ENCODE results near the gene TBC1D22A. TPM values are rescaled to one million over a fixed set of nuclear protein-coding genes. Genes with fewer than 3 reads are reported as not detected.

Gene TBC1D22A
- total and polyA plus RNA-seq, 2 experiments from 2014 or later, result 9.6 to 13.3 TPM

DNA sequence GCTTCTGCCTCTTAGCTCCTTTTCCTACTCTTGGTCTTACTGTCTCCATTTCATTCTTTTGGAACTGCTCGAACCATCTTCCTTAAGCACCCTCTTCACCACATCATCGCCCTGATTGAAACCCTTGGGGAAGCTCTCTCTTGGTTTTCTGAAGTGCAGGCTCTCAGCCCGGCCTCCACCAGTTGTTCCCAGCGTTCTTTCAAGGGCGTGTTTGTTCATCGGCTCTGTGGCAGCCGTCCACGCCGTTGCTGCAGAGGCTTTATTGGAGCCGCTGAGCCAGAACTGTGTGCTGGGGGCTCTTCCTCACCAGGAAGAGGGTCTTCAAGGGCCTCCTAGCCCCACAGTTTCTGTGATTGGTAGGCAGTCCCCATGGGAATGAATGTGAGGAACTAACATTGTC is 214.1 kb downstream of the TBC1D22A start (continued):
- TF ChIP-seq, protein P1, sequence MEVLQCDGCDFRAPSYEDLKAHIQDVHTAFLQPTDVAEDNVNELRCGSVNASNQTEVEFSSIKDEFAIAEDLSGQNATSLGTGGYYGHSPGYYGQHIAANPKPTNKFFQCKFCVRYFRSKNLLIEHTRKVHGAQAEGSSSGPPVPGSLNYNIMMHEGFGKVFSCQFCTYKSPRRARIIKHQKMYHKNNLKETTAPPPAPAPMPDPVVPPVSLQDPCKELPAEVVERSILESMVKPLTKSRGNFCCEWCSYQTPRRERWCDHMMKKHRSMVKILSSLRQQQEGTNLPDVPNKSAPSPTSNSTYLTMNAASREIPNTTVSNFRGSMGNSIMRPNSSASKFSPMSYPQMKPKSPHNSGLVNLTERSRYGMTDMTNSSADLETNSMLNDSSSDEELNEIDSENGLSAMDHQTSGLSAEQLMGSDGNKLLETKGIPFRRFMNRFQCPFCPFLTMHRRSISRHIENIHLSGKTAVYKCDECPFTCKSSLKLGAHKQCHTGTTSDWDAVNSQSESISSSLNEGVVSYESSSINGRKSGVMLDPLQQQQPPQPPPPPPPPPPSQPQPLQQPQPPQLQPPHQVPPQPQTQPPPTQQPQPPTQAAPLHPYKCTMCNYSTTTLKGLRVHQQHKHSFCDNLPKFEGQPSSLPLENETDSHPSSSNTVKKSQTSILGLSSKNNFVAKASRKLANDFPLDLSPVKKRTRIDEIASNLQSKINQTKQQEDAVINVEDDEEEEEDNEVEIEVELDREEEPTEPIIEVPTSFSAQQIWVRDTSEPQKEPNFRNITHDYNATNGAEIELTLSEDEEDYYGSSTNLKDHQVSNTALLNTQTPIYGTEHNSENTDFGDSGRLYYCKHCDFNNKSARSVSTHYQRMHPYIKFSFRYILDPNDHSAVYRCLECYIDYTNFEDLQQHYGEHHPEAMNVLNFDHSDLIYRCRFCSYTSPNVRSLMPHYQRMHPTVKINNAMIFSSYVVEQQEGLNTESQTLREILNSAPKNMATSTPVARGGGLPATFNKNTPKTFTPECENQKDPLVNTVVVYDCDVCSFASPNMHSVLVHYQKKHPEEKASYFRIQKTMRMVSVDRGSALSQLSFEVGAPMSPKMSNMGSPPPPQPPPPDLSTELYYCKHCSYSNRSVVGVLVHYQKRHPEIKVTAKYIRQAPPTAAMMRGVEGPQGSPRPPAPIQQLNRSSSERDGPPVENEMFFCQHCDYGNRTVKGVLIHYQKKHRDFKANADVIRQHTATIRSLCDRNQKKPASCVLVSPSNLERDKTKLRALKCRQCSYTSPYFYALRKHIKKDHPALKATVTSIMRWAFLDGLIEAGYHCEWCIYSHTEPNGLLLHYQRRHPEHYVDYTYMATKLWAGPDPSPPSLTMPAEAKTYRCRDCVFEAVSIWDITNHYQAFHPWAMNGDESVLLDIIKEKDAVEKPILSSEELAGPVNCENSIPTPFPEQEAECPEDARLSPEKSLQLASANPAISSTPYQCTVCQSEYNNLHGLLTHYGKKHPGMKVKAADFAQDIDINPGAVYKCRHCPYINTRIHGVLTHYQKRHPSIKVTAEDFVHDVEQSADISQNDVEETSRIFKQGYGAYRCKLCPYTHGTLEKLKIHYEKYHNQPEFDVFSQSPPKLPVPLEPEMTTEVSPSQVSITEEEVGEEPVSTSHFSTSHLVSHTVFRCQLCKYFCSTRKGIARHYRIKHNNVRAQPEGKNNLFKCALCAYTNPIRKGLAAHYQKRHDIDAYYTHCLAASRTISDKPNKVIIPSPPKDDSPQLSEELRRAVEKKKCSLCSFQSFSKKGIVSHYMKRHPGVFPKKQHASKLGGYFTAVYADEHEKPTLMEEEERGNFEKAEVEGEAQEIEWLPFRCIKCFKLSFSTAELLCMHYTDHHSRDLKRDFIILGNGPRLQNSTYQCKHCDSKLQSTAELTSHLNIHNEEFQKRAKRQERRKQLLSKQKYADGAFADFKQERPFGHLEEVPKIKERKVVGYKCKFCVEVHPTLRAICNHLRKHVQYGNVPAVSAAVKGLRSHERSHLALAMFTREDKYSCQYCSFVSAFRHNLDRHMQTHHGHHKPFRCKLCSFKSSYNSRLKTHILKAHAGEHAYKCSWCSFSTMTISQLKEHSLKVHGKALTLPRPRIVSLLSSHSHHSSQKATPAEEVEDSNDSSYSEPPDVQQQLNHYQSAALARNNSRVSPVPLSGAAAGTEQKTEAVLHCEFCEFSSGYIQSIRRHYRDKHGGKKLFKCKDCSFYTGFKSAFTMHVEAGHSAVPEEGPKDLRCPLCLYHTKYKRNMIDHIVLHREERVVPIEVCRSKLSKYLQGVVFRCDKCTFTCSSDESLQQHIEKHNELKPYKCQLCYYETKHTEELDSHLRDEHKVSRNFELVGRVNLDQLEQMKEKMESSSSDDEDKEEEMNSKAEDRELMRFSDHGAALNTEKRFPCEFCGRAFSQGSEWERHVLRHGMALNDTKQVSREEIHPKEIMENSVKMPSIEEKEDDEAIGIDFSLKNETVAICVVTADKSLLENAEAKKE (CRISPR knock-in tag; IDR thresholded peaks at IDR 0.05), result no peak
- TF ChIP-seq JUNB (IDR thresholded peaks at IDR 0.05; ENCODE audit: unreplicated experiment) (no peak), NANOG (IDR thresholded peaks at IDR 0.05; ENCODE audit: borderline replicate concordance) (no peak)
- TF ChIP-seq, protein P2, sequence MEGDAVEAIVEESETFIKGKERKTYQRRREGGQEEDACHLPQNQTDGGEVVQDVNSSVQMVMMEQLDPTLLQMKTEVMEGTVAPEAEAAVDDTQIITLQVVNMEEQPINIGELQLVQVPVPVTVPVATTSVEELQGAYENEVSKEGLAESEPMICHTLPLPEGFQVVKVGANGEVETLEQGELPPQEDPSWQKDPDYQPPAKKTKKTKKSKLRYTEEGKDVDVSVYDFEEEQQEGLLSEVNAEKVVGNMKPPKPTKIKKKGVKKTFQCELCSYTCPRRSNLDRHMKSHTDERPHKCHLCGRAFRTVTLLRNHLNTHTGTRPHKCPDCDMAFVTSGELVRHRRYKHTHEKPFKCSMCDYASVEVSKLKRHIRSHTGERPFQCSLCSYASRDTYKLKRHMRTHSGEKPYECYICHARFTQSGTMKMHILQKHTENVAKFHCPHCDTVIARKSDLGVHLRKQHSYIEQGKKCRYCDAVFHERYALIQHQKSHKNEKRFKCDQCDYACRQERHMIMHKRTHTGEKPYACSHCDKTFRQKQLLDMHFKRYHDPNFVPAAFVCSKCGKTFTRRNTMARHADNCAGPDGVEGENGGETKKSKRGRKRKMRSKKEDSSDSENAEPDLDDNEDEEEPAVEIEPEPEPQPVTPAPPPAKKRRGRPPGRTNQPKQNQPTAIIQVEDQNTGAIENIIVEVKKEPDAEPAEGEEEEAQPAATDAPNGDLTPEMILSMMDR (conservative IDR thresholded peaks at IDR 0.05; ENCODE audit: low read depth in 2 of 2), result no peak

DNA sequence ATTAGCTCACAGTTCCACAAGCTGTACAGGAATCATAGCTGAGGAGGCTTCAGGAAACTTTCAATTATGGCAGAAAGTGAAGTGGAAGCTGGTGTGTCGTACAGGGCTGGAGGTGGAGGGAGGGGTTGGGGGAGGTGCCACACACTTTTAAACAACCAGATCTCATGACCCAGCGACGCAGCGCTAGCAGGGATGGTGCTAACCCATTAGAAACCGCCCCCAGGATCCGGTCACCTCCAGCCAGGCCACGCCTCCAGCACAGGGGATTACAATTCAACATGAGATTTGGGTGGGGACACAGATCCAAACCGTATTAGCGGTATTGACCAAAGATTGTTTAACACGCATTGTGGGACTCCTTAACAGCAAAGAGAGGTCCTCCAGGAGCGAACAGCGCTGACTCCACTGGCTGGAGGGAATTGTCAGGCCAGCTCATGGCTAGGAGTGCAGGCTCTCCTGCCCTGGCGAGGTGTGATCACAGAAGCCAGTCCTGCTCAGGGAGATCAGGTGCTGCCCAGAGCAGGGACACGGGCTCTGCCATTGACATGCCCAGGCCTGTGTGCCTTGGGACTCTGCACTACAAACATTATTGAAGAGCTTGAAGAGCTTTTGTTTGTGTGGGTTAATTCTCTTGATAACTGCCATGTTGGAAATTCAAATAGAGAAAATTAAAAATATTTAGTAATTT is 215.3 kb downstream of the TBC1D22A start:
- no peaks in the 10 kb centered on the region for H3K27me3 ChIP-seq (ENCODE audit: insufficient read depth)
- no peaks in the 10 kb centered on the region for H3K9me2 ChIP-seq (ENCODE audit: insufficient read depth)
- Mint-ChIP-seq H3K27me3 (ENCODE audit: insufficient read depth, low read depth, poor library complexity) (peaks cover 3% of the 10 kb centered on the region), H3K9me3 (no peaks in the 10 kb centered on the region), H3K36me3 (ENCODE audit: low read depth) (peaks cover 4% of the 10 kb centered on the region; the same call in 1 of the 3 replicates), H3K4me3 (no peak overlapping the region), H3K27ac (no peak overlapping the region), H3K4me1 (peaks cover 5% of the 10 kb centered on the region; the same call in 2 of the 3 replicates)
- no peaks in the 10 kb centered on the region for H3K36me3 ChIP-seq (ENCODE audit: insufficient read depth)
- H3K4me2 ChIP-seq, result no peak overlapping the region
- ATAC-seq, result peak; percentile 65
- H3K4me3 ChIP-seq, result no peak overlapping the region
- H4K20me1 ChIP-seq (replicated peaks; ENCODE audit: insufficient read depth), result no peaks in the 10 kb centered on the region
- no peak for DNase-seq (ENCODE audit: low spot score)
- H3K27ac ChIP-seq (ENCODE audit: low read depth), result no peak overlapping the region
- H3K4me1 ChIP-seq (ENCODE audit: insufficient read depth), result no peaks in the 10 kb centered on the region
- no peak overlapping the region for H2AFZ ChIP-seq
- H3K79me2 ChIP-seq (replicated peaks; ENCODE audit: insufficient read depth), result no peaks in the 10 kb centered on the region
- H3F3A ChIP-seq (replicated peaks; ENCODE audit: low read depth), result no peaks in the 10 kb centered on the region
- TF ChIP-seq STAT1 (IDR thresholded peaks at IDR 0.05; ENCODE audit: unreplicated experiment) (no peak), POLR2AphosphoS5 (IDR thresholded peaks at IDR 0.05; ENCODE audit: low read depth) (no peak), NANOG (IDR thresholded peaks at IDR 0.05; ENCODE audit: borderline replicate concordance) (no peak), ZNF114 (CRISPR knock-in tag; IDR thresholded peaks at IDR 0.05) (no peak), JUNB (IDR thresholded peaks at IDR 0.05; ENCODE audit: unreplicated experiment) (no peak), EZH2 (IDR thresholded peaks at IDR 0.05; ENCODE audit: low read depth, unreplicated experiment) (no peak)
- TF ChIP-seq, protein P3, sequence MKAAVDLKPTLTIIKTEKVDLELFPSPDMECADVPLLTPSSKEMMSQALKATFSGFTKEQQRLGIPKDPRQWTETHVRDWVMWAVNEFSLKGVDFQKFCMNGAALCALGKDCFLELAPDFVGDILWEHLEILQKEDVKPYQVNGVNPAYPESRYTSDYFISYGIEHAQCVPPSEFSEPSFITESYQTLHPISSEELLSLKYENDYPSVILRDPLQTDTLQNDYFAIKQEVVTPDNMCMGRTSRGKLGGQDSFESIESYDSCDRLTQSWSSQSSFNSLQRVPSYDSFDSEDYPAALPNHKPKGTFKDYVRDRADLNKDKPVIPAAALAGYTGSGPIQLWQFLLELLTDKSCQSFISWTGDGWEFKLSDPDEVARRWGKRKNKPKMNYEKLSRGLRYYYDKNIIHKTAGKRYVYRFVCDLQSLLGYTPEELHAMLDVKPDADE (IDR thresholded peaks at IDR 0.05), result no peak
- TF ChIP-seq, protein P2 (conservative IDR thresholded peaks at IDR 0.05; ENCODE audit: low read depth in 2 of 2), result no peak
